ENCODE data around the gene DHCR24. TPM values are rescaled to one million over a fixed set of nuclear protein-coding genes. Genes with fewer than 3 reads are reported as not detected.

DHCR24 gene
- total and polyA plus RNA-seq, 3 experiments from 2014 or later: 2.6 to 59.8 (median 54.6) TPM

DNA sequence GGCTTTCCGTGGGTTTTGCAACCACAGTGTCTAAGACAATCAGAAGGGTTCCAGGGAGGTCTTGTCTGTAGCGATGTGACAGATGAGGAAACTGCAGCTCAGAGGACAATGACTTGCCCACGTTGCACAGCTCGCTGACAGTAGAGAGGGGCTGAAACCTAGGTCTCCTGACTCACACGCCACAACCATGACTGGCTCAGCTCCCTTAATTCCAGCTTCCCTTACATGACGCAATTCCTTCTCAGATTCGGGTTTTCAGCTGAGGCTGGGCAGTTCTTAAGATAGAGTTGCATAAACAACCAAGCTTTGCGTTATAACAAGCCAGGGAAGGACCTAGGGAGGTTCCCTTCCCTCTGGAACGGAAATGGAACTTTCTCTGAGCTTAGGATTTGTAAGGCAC, 36.3 kb downstream of the DHCR24 start:
- no peak overlapping the region for H3K4me3 Mint-ChIP-seq
- H3K4me1 Mint-ChIP-seq: no peaks in the 10 kb centered on the region
- H3K36me3 Mint-ChIP-seq: peaks cover 0 to 14% (median 4%) of the 10 kb centered on the region in 3 donors
- ChIA-PET CTCF (no interaction called here), POLR2A (interaction anchor here (0.5 kb wide), 1 partner anchor 26 kb away, joined by 6 read pairs; no protein-coding TSS in a partner anchor)
- Histone ChIP-seq H3K36me3 (ENCODE audit: insufficient read depth, low read length) (peaks cover 9% of the 10 kb centered on the region), H3K4me3 (ENCODE audit: low read length) (no peak overlapping the region), H3K4me1 (ENCODE audit: insufficient read depth, low read length) (no peaks in the 10 kb centered on the region), H3K9me3 (ENCODE audit: low read length) (no peaks in the 10 kb centered on the region), H3K27me3 (ENCODE audit: insufficient read depth, low read length, poor library complexity, severe bottlenecking) (no peaks in the 10 kb centered on the region), H3K27ac (ENCODE audit: low read depth, low read length) (no peak overlapping the region)
- no peaks in the 10 kb centered on the region for H3K9me3 Mint-ChIP-seq
- H3K27ac Mint-ChIP-seq: no peak overlapping the region
- no peak for DNase-seq
- no peaks in the 10 kb centered on the region for H3K27me3 Mint-ChIP-seq

GRCh38 chr1:54850069-54850730, 36.8 kb downstream of the DHCR24 start:
- POLR2A ChIA-PET: interaction anchor here (0.5 kb wide), 1 partner anchor 25 kb away, joined by 6 read pairs; no protein-coding TSS in a partner anchor
- H3K36me3 Mint-ChIP-seq: peaks cover 0 to 14% (median 4%) of the 10 kb centered on the region in 3 donors

GRCh38 chr1:54849219-54850068, 37.6 kb downstream of the DHCR24 start:
- H3K27ac ChIP-seq (ENCODE audit: low read depth, low read length): no peak overlapping the region
- H3K9me3 ChIP-seq (ENCODE audit: low read length): no peaks in the 10 kb centered on the region
- H3K4me1 ChIP-seq (ENCODE audit: insufficient read depth, low read length): no peaks in the 10 kb centered on the region
- no peaks in the 10 kb centered on the region for H3K27me3 ChIP-seq (ENCODE audit: insufficient read depth, low read length, poor library complexity, severe bottlenecking)
- Mint-ChIP-seq H3K36me3 (peaks cover 0 to 14% (median 4%) of the 10 kb centered on the region in 3 donors), H3K9me3 (no peaks in the 10 kb centered on the region), H3K4me3 (no peak overlapping the region), H3K27ac (no peak overlapping the region), H3K4me1 (no peaks in the 10 kb centered on the region), H3K27me3 (no peaks in the 10 kb centered on the region)
- H3K4me3 ChIP-seq (ENCODE audit: low read length): no peak overlapping the region
- ChIA-PET CTCF (no interaction called here), POLR2A (no interaction called here)
- no peak for DNase-seq
- H3K36me3 ChIP-seq (ENCODE audit: insufficient read depth, low read length): peaks cover 9% of the 10 kb centered on the region

More at GRCh38 chr1:54850069-54850730, 36.8 kb downstream of the DHCR24 start:
- CTCF ChIA-PET: no interaction called here
- Histone ChIP-seq H3K27me3 (ENCODE audit: insufficient read depth, low read length, poor library complexity, severe bottlenecking) (no peaks in the 10 kb centered on the region), H3K4me3 (ENCODE audit: low read length) (no peak overlapping the region), H3K9me3 (ENCODE audit: low read length) (no peaks in the 10 kb centered on the region), H3K27ac (ENCODE audit: low read depth, low read length) (no peak overlapping the region), H3K4me1 (ENCODE audit: insufficient read depth, low read length) (no peaks in the 10 kb centered on the region), H3K36me3 (ENCODE audit: insufficient read depth, low read length) (peaks cover 9% of the 10 kb centered on the region)
- no peak for DNase-seq
- Mint-ChIP-seq H3K4me3 (no peak overlapping the region), H3K27me3 (no peaks in the 10 kb centered on the region), H3K9me3 (no peaks in the 10 kb centered on the region), H3K27ac (peak overlapping the region in 1 of 8 donors; percentile 33), H3K4me1 (no peaks in the 10 kb centered on the region)

GRCh38 chr1:54848134-54848948, 38.7 kb downstream of the DHCR24 start:
- POLR2A ChIA-PET: no interaction called here
- CTCF ChIA-PET: interaction anchor here (1.3 kb wide), 1 partner anchor 31 kb away, joined by 3 read pairs; no protein-coding TSS in a partner anchor
- H3K27ac Mint-ChIP-seq: no peak overlapping the region
- H3K4me3 ChIP-seq (ENCODE audit: low read length): no peak overlapping the region
- no peaks in the 10 kb centered on the region for H3K4me1 Mint-ChIP-seq
- no peaks in the 10 kb centered on the region for H3K27me3 ChIP-seq (ENCODE audit: insufficient read depth, low read length, poor library complexity, severe bottlenecking)
- peaks cover 0 to 10% (median 0%) of the 10 kb centered on the region in 3 donors for H3K36me3 Mint-ChIP-seq
- peaks cover 6% of the 10 kb centered on the region for H3K36me3 ChIP-seq (ENCODE audit: insufficient read depth, low read length)
- H3K27me3 Mint-ChIP-seq: no peaks in the 10 kb centered on the region
- H3K27ac ChIP-seq (ENCODE audit: low read depth, low read length): no peak overlapping the region
- no peaks in the 10 kb centered on the region for H3K4me1 ChIP-seq (ENCODE audit: insufficient read depth, low read length)
- no peak for DNase-seq
- H3K9me3 ChIP-seq (ENCODE audit: low read length): no peaks in the 10 kb centered on the region
- H3K4me3 Mint-ChIP-seq: no peak overlapping the region
- no peaks in the 10 kb centered on the region for H3K9me3 Mint-ChIP-seq

- Histone ChIP-seq H3K27ac (ENCODE audit: low read depth, low read length) (no peak overlapping the region), H3K4me3 (ENCODE audit: low read length) (no peak overlapping the region), H3K36me3 (ENCODE audit: insufficient read depth, low read length) (no peaks in the 10 kb centered on the region), H3K9me3 (ENCODE audit: low read length) (no peaks in the 10 kb centered on the region), H3K27me3 (ENCODE audit: insufficient read depth, low read length, poor library complexity, severe bottlenecking) (no peaks in the 10 kb centered on the region), H3K4me1 (ENCODE audit: insufficient read depth, low read length) (no peaks in the 10 kb centered on the region)
- POLR2A ChIA-PET: no interaction called here
- Mint-ChIP-seq H3K36me3 (peaks cover 0 to 5% (median 4%) of the 10 kb centered on the region in 3 donors), H3K27me3 (no peaks in the 10 kb centered on the region), H3K27ac (peak overlapping the region in 1 of 8 donors; percentile 9), H3K4me1 (no peaks in the 10 kb centered on the region), H3K9me3 (no peaks in the 10 kb centered on the region), H3K4me3 (no peak overlapping the region)
- CTCF ChIA-PET: no interaction called here
- DNase-seq: no peak
Measured at GRCh38 chr1:54846716-54847284, 40.2 kb downstream of the DHCR24 start.

DNA sequence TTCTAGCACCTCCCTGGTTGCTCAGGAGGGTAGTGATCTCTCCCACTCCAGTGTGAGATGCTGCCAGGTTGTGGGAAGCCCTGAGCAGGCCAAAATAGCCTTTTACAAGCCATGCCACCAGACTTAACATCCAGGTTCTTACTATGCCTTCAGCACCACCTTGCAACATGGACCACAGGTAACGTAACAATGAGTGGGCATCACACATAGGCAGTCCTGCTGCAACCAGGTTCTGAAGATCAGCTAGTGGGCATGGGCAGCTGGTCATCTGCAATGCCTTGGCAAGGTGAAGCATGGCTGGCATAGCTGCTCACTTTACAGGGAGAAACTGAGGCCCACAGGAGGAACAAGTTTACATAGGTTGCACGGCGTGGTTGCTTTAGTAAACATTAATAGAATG, 40.7 kb downstream of the DHCR24 start:
- H3K9me3 Mint-ChIP-seq: no peaks in the 10 kb centered on the region

GRCh38 chr1:54845772-54846171, 41.2 kb downstream of the DHCR24 start:
- Mint-ChIP-seq H3K36me3 (peaks cover 0 to 4% (median under 1%) of the 10 kb centered on the region in 3 donors), H3K9me3 (no peaks in the 10 kb centered on the region), H3K4me1 (no peaks in the 10 kb centered on the region)

More for the DNA sequence above, 40.7 kb downstream of the DHCR24 start:
- ChIA-PET CTCF (no interaction called here), POLR2A (no interaction called here)
- Histone ChIP-seq H3K4me3 (ENCODE audit: low read length) (no peak overlapping the region), H3K27ac (ENCODE audit: low read depth, low read length) (no peak overlapping the region), H3K4me1 (ENCODE audit: insufficient read depth, low read length) (no peaks in the 10 kb centered on the region), H3K9me3 (ENCODE audit: low read length) (no peaks in the 10 kb centered on the region), H3K27me3 (ENCODE audit: insufficient read depth, low read length, poor library complexity, severe bottlenecking) (no peaks in the 10 kb centered on the region), H3K36me3 (ENCODE audit: insufficient read depth, low read length) (no peaks in the 10 kb centered on the region)
- Mint-ChIP-seq H3K27me3 (no peaks in the 10 kb centered on the region), H3K27ac (no peak overlapping the region), H3K4me3 (no peak overlapping the region), H3K36me3 (peaks cover 0 to 4% (median 2%) of the 10 kb centered on the region in 3 donors), H3K4me1 (no peaks in the 10 kb centered on the region)
- no peak for DNase-seq

More at GRCh38 chr1:54845772-54846171, 41.2 kb downstream of the DHCR24 start:
- H3K4me1 ChIP-seq (ENCODE audit: insufficient read depth, low read length): no peaks in the 10 kb centered on the region
- Mint-ChIP-seq H3K4me3 (no peak overlapping the region), H3K27ac (peak overlapping the region in 1 of 8 donors; percentile 42), H3K27me3 (no peaks in the 10 kb centered on the region)
- no peaks in the 10 kb centered on the region for H3K36me3 ChIP-seq (ENCODE audit: insufficient read depth, low read length)
- ChIA-PET POLR2A (no interaction called here), CTCF (no interaction called here)
- DNase-seq: no peak
- no peaks in the 10 kb centered on the region for H3K27me3 ChIP-seq (ENCODE audit: insufficient read depth, low read length, poor library complexity, severe bottlenecking)
- H3K4me3 ChIP-seq (ENCODE audit: low read length): no peak overlapping the region
- H3K27ac ChIP-seq (ENCODE audit: low read depth, low read length): no peak overlapping the region
- no peaks in the 10 kb centered on the region for H3K9me3 ChIP-seq (ENCODE audit: low read length)
